ENCODE measurements around the gene RBCK1. TPM values are rescaled to one million over a fixed set of nuclear protein-coding genes. Genes with fewer than 3 reads are reported as not detected.

RBCK1 gene
- polyA plus RNA-seq, 3 donors: 66.8 to 110 (median 70.8) TPM

DNA sequence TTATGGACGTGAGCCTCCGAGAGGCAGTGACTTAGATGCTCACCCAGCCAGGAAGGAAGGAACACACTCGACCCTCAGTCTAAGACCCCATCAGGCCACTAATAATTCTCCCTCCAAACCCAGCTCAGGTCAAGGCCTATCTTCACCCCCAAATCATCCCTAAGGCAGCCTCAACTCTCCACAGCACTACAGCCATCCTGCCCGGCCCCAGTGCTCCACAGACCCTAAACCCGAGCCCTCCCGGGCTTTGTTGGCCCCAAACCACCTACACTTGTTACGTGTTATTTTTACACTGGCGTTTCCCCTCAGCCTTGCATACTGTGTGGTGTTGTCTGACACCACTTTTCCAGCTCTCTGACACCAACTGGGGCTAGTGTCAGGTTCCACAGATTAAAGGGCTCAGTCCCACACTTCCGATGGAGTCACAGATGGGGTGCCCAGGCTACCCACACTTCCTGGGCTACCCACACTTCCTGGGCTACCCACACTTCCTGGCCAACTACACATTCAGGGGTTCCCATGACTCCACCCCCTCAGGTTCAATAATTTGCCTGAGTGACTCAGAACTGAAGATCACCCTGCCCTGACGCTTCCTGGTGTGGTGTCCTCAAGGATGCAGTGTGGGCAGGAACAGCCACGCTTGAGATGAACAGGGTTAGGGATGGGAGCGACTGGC lies 25.3 kb downstream of the RBCK1 start:
- Mint-ChIP-seq H3K4me3 (peak overlapping the region in 1 of 2 donors; percentile 34), H3K27ac (peak overlapping the region; percentile 0 to 88 (median 18)), H3K9me3 (no peaks in the 10 kb centered on the region), H3K36me3 (peaks cover 65 to 89% of the 10 kb centered on the region in 2 donors), H3K27me3 (ENCODE audit: low read depth in 3 of 3) (peaks cover 0 to 2% (median 2%) of the 10 kb centered on the region in 3 donors), H3K4me1 (peaks cover 19% of the 10 kb centered on the region)
- intact Hi-C loops (cut with micrococcal nuclease): loop anchor here in 1 of 2 donors (10.0 kb wide), 1 partner anchor 51 kb away; no protein-coding TSS in a partner anchor
- no peaks in the 10 kb centered on the region for H3K27me3 ChIP-seq (ENCODE audit: control insufficient read depth in 2 of 2, insufficient read depth in 2 of 2, low read length in 2 of 2)
- H3K4me3 ChIP-seq (replicated peaks in 1 of 3; ENCODE audit: low read depth in 2 of 3, low read length in 3 of 3): no peak overlapping the region
- WGBS (ENCODE audit: insufficient coverage): 70% methylated on average over 12 of the region's 12 CpGs
- H3K27ac ChIP-seq (ENCODE audit: low read depth in 1 of 2, low read length in 2 of 2): peak overlapping the region in 1 of 2 donors; percentile 23
- H4K20me1 ChIP-seq (ENCODE audit: insufficient read depth, low read length): peaks cover 11% of the 10 kb centered on the region
- TF ChIP-seq, protein P1, sequence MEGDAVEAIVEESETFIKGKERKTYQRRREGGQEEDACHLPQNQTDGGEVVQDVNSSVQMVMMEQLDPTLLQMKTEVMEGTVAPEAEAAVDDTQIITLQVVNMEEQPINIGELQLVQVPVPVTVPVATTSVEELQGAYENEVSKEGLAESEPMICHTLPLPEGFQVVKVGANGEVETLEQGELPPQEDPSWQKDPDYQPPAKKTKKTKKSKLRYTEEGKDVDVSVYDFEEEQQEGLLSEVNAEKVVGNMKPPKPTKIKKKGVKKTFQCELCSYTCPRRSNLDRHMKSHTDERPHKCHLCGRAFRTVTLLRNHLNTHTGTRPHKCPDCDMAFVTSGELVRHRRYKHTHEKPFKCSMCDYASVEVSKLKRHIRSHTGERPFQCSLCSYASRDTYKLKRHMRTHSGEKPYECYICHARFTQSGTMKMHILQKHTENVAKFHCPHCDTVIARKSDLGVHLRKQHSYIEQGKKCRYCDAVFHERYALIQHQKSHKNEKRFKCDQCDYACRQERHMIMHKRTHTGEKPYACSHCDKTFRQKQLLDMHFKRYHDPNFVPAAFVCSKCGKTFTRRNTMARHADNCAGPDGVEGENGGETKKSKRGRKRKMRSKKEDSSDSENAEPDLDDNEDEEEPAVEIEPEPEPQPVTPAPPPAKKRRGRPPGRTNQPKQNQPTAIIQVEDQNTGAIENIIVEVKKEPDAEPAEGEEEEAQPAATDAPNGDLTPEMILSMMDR (IDR thresholded peaks at IDR 0.05): no peak
- H3K79me2 ChIP-seq (ENCODE audit: insufficient read depth, low read length): no peaks in the 10 kb centered on the region
- DNase-seq: peak in 1 of 3 donors; percentile 23
- no peak overlapping the region for H3K4me2 ChIP-seq (replicated peaks; ENCODE audit: extremely low read depth, low read length, poor library complexity, severe bottlenecking)
- no peak overlapping the region for H2AFZ ChIP-seq (ENCODE audit: insufficient read depth, low read depth, low read length, poor library complexity, severe bottlenecking)
- no peak overlapping the region for H3K9ac ChIP-seq (ENCODE audit: insufficient read depth, low read length, poor library complexity, severe bottlenecking)
- H3K9me3 ChIP-seq (replicated peaks in 1 of 2; ENCODE audit: control insufficient read depth in 1 of 2, insufficient read depth in 1 of 2, low read length in 2 of 2): no peaks in the 10 kb centered on the region
- peaks cover 8 to 9% of the 10 kb centered on the region in 2 donors for H3K4me1 ChIP-seq (ENCODE audit: control insufficient read depth in 1 of 2, insufficient read depth in 2 of 2, low read length in 2 of 2)
- peaks cover 53 to 85% of the 10 kb centered on the region in 2 donors for H3K36me3 ChIP-seq (replicated peaks in 1 of 2; ENCODE audit: control insufficient read depth in 1 of 2, insufficient read depth in 2 of 2, low read length in 2 of 2)

- Histone ChIP-seq H3K9ac (ENCODE audit: insufficient read depth, low read length, poor library complexity, severe bottlenecking) (no peak overlapping the region), H3K4me3 (replicated peaks in 1 of 3; ENCODE audit: low read depth in 2 of 3, low read length in 3 of 3) (no peak overlapping the region), H3K4me2 (replicated peaks; ENCODE audit: extremely low read depth, low read length, poor library complexity, severe bottlenecking) (no peak overlapping the region), H3K27me3 (ENCODE audit: control insufficient read depth in 2 of 2, insufficient read depth in 2 of 2, low read length in 2 of 2) (no peaks in the 10 kb centered on the region), H4K20me1 (ENCODE audit: insufficient read depth, low read length) (peaks cover 17% of the 10 kb centered on the region), H2AFZ (ENCODE audit: insufficient read depth, low read depth, low read length, poor library complexity, severe bottlenecking) (no peak overlapping the region), H3K36me3 (replicated peaks in 1 of 2; ENCODE audit: control insufficient read depth in 1 of 2, insufficient read depth in 2 of 2, low read length in 2 of 2) (peaks cover 47 to 80% of the 10 kb centered on the region in 2 donors), H3K27ac (ENCODE audit: low read depth in 1 of 2, low read length in 2 of 2) (no peak overlapping the region), H3K9me3 (replicated peaks in 1 of 2; ENCODE audit: control insufficient read depth in 1 of 2, insufficient read depth in 1 of 2, low read length in 2 of 2) (no peaks in the 10 kb centered on the region), H3K79me2 (ENCODE audit: insufficient read depth, low read length) (no peaks in the 10 kb centered on the region), H3K4me1 (ENCODE audit: control insufficient read depth in 1 of 2, insufficient read depth in 2 of 2, low read length in 2 of 2) (peaks cover 16 to 17% of the 10 kb centered on the region in 2 donors)
- Mint-ChIP-seq H3K4me1 (peaks cover 27% of the 10 kb centered on the region), H3K36me3 (peaks cover 60 to 82% of the 10 kb centered on the region in 2 donors), H3K4me3 (no peak overlapping the region), H3K27ac (peak overlapping the region in 2 of 7 donors; percentile 30 to 84), H3K9me3 (no peaks in the 10 kb centered on the region), H3K27me3 (ENCODE audit: low read depth in 3 of 3) (peaks cover 0 to 2% (median 2%) of the 10 kb centered on the region in 3 donors)
- no peak for DNase-seq
- intact Hi-C loops (cut with micrococcal nuclease): loop anchor here in 1 of 2 donors (10.0 kb wide), 1 partner anchor 51 kb away; no protein-coding TSS in a partner anchor
- TF ChIP-seq, protein P1 (IDR thresholded peaks at IDR 0.05): no peak
- WGBS (ENCODE audit: insufficient coverage): 98% methylated on average over 5 of the region's 11 CpGs
Measured at GRCh38 chr20:434221-434620, 26.1 kb downstream of the RBCK1 start.

Measured in CD14-positive monocyte (primary cell).